GM18519 (cell line): ENCODE measurements around the gene CFAP92.

Experiments used
- ATAC-seq: cut with Tn5 transposase; IDR thresholded peaks from one replicate; pipeline ENCODE4 v1.9.1; 2021; ENCODE audit warnings: mild to moderate bottlenecking, moderate library complexity; ENCODE audit not compliant: unreplicated experiment, low FRiP score

CFAP92 gene

GRCh38 chr3:128991355-128991895, 2.5 kb downstream of the CFAP92 start:
- no peak for ATAC-seq

GRCh38 chr3:128988286-128988685, 5.6 kb downstream of the CFAP92 start:
- ATAC-seq = no peak

- ATAC-seq = no peak
These were observed 6.4 kb downstream of the CFAP92 start for GRCh38 chr3:128987302-128988100.

- no peak for ATAC-seq
These were observed 9.3 kb downstream of the CFAP92 start for GRCh38 chr3:128984596-128984995.

GRCh38 chr3:128983293-128984069, 10.4 kb downstream of the CFAP92 start:
- ATAC-seq = no peak

- ATAC-seq = no peak
These were observed 18.6 kb downstream of the CFAP92 start for GRCh38 chr3:128975276-128975675.

- ATAC-seq = no peak
These were observed 19.8 kb downstream of the CFAP92 start for GRCh38 chr3:128973988-128974564.

GRCh38 chr3:128971421-128972100, 22.3 kb downstream of the CFAP92 start:
- no peak for ATAC-seq

- no peak for ATAC-seq
These were observed 23.2 kb downstream of the CFAP92 start for GRCh38 chr3:128970740-128971047.

GRCh38 chr3:128969993-128970739, 23.7 kb downstream of the CFAP92 start:
- ATAC-seq = no peak

- no peak for ATAC-seq
These were observed 26.0 kb downstream of the CFAP92 start for GRCh38 chr3:128967748-128968355.

- ATAC-seq = no peak
These were observed 28.1 kb downstream of the CFAP92 start for GRCh38 chr3:128965818-128966217.

- ATAC-seq = no peak
These were observed 28.6 kb downstream of the CFAP92 start for GRCh38 chr3:128965280-128965679.

- ATAC-seq = no peak
These were observed 37.4 kb downstream of the CFAP92 start for GRCh38 chr3:128956440-128956839.

GRCh38 chr3:128950223-128950938, 43.5 kb downstream of the CFAP92 start:
- ATAC-seq = no peak

- no peak for ATAC-seq
These were observed 44.7 kb downstream of the CFAP92 start for GRCh38 chr3:128949158-128949557.

- no peak for ATAC-seq
These were observed 47.5 kb downstream of the CFAP92 start for GRCh38 chr3:128946411-128946810.

- no peak for ATAC-seq
These were observed 48.0 kb downstream of the CFAP92 start for GRCh38 chr3:128945878-128946175.
